Measurements from ENCODE around the gene MBTD1.
A peak's percentile ranks its signal among the peaks of the same experiment; 100 is the strongest.
"Not testable (repeated sequence)": the region's sequence is repeated elsewhere in the genome, so short reads cannot be mapped to it uniquely, and the experiment has no call there.

The MBTD1 gene

DNA sequence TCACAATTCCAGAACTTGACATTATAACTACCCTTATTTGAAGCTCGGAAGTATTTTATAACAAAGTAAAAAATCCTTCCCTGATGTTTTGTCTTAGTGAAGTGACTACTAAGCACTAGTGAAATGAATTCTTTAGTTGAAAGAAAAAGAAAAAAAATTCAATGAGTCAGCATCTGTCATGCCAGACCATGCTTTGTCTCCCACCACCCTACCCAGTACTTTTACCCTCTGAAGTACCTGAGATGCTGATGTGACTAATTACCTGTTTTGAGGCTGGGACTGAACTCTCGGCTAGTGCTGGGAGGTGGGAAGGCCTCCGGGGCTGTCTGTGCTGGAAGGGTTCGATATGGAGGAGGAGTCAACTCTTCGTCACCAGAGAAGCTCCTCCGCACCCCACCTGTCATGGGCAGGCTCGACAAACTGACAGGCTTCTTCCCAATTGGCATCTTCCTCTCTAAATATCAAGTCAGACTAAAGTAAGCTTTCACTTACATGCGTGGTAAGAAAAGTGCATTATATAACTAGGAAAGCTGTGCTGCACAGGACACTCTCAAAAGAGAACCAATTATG, 74.0 kb downstream of the MBTD1 start:
- no peak for DNase-seq

DNA sequence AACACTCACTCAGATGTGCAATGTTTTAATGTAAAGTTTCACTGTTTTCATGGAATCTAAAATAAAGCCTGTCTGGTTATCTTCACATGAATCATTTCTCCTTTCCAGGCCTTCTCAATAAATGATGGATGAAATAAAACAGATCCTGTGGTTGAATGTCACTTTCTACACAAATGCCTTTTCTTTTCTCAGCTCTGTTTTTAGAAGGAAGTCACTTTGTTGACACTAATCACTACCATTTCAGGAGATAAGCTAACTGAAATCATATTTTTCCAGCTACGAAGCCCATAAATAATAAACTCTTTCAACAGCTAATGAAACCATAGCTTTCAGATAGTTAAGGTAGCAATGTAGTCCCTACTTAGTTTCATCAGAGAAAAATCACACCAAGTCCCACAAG, 75.7 kb downstream of the MBTD1 start:
- no peak for DNase-seq

DNA sequence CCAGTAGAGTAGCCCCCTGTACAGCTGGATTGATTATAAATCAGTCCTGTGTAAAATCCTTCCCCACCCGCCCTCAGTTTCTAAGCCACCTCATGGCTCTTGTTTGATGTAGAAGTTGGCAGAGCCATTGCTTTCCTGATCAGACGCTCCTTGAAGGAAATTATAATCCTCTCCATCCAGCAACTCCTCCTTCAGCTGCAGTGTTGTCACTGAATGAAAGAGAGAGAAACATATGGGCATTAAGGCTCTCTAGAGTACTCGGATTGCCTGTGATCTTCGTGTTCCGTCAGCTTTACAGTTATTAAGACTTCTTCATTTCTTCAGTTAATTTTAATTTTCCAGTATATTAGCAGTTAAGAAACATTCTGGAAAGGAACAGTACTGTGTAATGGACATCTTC, 79.4 kb downstream of the MBTD1 start:
- peak; percentile 9 for DNase-seq

DNA sequence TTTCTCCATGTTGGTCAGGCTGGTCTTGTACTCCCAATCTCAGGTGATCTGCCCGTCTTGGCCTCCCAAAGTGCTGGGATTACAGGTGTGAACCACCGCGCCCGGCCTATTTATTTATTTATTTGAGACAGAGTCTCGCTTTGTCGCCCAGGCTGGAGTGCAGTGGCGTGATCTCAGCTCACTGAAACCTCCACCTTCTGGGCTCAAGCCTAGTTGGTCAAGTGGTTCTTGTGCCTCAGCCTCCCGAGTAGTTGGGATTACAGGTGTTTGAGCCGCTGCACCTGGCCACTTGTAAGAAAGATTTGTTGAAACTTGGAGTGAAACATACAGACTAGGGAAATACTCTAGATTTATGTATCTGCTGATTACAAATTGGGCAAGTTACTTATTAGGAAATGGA, 87.8 kb downstream of the MBTD1 start:
- DNase-seq, result not testable (repeated sequence)

DNA sequence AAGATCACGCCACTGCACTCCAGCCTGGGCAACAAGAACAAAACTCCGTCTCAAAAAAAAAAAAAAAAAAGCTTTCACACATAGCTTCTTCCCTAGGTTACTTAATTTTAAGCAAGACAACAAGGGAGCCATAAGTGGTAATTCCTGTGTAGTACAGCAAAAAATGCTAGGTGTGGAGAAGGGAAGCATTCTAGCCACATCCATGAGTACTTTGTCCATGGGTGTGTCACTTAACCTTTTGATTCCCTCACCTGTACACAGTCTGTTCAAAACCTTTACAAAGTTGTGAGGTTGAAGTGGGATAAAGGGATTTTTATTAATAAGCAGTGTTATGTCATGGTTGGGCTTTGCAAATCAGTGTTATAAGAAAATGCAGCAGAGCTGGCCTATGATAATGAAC, 89.1 kb downstream of the MBTD1 start:
- DNase-seq, result no peak

DNA sequence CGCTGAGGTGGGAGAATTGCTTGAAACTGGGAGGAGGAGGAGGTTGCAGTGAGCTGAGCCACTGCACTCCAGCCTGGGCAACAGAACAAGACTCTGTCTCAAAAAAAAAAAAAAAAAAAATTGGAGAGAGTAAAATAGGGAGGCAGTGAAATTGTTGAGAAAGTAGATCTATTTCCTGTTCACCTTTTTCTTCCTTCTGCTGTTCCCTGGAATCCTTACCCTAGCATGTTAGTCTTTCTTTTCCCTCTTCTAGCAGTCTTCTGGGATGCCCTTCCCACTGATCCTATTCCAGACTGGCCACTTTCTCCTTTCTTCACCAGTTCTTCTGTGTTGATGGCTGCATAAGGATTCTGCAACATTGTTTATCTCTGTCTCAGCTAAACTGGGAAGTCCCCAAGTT, 90.5 kb downstream of the MBTD1 start:
- DNase-seq, result no peak

DNA sequence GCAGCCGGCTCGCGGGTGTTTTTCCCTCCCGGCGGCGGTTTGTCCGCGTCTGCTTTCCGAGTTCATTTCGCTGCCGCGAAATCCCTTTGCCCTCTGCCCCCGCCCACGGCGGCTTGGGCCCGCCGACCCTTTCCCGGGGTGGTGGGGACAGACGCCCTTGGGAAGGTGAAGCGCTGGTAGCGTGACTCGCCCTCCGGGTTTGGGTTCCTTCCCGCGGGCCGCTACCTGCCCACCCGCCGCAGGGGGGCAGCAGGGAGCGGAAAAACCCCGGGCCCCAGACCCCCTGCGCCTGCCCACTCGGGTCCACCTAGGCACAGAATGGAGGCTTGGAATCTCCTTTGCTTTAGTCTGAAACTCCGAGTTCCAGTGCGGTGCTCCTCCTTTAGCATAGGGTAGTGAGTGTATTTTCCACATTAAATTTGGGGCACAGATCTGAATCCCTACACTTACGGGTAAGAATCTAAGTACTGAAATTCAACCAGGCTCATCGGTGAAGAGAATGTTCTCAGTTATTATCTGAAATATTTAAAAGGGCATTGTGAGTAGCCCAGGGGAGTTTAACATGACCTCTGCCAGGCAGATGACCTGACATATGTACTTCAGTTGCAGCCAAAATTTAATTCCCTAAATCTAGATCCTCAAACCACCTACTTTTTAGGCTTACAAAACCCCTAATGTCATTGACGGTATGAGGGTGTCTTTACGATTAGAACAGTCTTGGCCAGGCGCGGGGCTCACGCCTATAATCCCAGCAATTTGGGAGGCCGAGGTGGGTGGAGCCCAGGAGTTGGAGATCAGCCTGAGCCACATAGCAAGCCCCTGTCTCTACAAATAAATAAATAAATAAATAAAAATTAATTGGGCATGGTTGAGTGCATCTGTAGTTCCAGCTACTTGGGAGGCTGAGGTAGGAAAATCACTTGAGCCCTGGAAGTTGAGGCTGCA, 92.6 kb downstream of the MBTD1 start:
- peak; percentile 92 for DNase-seq

DNA sequence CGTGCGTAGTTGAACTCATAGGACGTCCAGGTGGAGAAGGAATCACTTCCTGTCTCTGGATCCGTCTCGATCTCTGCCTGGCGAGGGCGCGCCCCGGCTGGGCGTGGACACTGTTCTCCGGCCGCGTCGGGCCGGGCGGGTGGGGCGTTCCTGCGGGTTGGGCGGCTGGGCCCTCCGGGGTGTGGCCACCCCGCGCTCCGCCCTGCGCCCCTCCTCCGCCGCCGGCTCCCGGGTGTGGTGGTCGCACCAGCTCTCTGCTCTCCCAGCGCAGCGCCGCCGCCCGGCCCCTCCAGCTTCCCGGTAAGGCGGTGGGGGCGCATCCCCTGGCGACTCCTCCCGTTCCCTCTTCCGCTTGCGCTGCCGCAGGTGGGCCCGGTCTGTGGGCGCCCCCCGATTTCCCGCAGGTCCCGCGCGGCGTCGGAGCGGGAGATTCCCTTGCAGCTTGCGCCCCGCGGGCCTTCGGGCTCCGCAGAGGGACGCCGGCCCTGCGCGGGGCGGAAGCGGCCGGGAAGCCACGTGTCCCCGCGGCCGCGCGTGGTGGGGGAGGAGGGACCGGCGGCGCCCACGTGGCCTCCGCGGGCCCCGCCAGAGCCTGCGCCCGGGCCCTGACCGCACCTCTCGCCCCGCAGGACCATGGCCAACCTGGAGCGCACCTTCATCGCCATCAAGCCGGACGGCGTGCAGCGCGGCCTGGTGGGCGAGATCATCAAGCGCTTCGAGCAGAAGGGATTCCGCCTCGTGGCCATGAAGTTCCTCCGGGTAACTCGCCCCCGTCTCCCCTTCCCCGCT, 93.5 kb downstream of the MBTD1 start, which contains the start of gene NME2:
Gene NME2, plus strand, starts transcription at position 214 of the 789 bp plus-strand sequence. Its CDS starts 420 bp downstream, at position 634.
- peak; percentile 94 for DNase-seq

DNA sequence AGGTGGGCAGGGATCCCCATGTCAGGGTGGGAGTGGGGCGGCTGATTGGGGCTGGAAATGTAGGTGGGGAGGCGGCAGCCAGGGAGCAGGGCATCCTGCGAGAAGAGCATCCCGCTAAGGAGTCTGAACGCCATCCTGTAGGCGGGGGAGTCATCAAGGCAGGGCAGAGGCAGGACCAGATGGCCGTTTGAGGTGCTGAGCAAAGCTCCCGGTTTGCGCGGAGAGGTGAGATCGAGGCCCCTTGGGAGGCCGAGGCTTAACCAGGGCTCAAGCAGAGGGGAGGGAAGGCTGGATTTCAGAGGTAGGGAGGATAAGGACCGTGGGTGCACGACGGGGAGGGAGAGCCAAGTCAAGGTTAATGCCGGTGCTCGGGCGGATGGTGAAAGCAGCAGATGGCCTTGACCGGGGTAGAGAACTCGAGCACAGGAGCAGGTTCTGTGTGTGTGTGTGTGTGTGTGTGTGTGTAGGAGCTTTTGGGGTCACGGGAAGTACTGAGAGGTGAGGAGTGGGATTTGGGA, 94.1 kb downstream of the MBTD1 start:
- DNase-seq, result no peak

DNA sequence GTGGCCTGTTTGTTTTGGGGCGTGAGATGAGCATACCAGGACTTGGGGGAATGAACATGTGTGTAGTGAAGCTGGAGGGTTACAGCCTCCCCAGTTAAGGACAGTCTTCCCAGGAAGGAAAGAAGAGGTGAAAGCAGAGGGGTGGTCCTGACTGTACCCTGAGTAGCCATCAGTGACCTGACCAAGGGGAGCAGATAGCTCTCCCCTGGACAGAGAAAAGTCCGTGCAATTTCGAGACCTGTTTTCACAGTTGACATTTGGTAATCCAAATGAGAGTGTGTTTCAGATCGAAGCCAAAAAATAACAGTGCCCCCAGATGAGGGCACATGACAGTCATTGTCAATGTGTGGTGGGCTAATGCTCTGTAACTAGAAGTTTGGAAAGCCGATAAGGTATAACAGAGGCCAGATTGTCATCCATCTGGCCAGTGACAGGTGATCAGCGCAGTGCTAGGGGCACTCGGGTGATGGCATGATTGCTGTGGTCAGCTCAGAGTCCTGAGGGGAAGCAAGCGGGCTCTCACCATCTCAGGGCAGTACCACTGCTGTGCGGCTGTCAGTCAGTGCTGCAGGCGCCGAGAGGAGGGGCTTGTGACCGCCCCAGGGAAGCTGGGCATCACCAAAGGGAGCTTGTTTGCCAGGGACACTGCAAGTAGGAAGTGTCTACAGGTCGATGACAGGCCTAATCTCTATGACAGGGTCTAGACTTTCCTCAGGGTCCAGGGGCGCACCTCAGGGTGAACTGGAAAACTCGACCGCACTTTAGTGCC, 94.8 kb downstream of the MBTD1 start:
- peak; percentile 52 for DNase-seq

DNA sequence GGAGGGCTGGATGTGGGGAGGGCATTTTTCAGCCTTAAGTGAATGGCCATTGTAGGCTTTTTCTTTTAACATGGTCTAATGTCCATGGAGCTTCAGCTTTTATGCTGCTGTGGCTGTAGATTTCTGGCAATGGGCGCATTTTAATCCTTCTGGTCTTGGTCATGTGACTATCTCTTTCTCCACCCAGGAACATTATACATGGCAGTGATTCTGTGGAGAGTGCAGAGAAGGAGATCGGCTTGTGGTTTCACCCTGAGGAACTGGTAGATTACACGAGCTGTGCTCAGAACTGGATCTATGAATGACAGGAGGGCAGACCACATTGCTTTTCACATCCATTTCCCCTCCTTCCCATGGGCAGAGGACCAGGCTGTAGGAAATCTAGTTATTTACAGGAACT, 98.3 kb downstream of the MBTD1 start:
- peak; percentile 17 for DNase-seq

DNA sequence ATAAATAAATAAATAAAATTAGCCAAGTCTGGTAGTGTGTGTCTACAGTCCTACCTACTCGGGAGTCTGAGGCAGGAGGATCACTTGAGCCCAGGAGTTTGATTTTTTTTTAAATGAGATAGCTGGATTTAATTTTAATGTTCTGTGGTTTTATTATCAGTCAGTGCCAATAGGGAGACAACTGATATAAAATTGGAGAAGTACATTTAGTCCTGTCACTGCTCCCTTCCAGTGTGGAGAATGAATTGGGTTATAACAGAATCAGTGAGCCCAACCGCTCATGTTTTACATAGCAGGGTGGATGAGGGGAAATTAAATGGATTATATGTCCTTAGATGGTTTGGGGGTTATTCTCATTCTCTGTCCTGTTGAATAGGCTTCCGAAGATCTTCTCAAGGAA, 100.2 kb downstream of the MBTD1 start:
- DNase-seq, result no peak

DNA sequence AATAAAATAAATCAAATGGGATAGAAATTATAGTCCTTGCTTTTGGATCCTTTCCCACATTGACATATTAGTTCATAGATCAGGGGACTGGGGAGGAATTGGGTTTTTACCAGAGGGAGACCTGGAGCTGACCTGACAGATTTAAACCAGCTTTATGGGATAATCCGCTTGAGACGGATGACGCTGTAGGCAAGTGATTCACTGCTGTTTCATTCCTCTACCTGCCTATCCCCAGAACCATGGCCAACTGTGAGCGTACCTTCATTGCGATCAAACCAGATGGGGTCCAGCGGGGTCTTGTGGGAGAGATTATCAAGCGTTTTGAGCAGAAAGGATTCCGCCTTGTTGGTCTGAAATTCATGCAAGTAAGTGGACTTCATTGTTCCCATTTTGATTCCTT, 104.4 kb downstream of the MBTD1 start:
- DNase-seq, result no peak

DNA sequence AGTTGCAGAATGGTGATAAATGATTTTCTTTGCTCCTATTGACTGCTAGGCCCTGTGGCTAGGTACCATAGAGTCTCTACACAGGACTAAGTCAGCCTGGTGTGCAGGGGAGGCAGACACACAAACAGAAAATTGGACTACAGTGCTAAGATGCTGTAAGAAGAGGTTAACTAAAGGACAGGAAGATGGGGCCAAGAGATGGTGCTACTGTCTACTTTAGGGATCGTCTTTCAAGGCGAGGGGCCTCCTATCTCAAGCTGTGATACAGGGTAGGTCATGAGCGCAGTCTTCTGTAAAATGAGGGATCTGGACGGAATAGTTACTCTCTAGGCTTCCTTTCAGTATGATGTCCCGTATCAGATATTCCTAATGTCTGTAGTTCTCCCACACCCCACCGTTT, 105.7 kb downstream of the MBTD1 start:
- DNase-seq, result no peak

DNA sequence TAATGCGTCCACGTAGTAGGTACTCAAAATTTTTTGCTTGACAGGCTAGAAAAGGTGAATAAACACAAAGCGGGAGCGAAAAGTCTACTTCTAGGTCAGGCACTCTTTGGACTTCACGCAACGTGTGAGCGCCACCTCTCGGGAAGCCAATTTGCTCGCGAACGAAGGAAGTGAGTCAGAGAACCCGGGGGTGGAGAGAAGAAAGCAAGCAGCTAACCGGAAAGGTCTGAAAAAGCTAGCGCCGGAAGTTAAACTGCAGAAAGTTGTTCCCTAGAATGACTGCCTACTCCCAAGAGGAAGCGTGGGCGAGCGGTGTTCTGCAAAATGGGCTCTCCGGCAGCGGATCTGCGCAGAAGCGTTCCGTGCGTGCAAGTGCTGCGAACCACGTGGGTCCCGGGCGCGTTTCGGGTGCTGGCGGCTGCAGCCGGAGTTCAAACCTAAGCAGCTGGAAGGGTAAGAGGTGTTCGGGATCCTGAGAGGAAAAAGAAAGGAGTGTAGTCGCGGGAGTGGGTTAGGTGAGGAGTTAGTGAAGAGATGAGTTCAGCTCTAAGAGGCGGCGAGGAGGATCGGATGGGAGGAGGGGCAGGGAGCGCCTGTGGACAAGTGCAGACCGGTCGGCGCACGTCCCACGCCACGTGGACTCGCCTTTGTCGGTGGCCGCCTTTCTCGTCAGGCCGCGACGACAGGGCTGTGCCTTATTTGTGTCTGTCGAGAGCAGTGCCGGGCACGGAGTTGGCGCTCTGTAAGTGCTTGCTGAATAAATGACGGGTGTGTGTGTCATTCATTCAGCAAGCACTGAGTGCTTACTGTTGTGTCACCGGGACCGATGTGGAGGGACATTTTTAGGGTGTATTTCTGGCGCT, 106.4 kb downstream of the MBTD1 start, which contains the start of gene NME1:
Gene NME1, plus strand, starts transcription at position 350 of the 863 bp plus-strand sequence. CDS start 2,096 bp downstream, outside the sequence.
- DNase-seq, result peak; percentile 100

DNA sequence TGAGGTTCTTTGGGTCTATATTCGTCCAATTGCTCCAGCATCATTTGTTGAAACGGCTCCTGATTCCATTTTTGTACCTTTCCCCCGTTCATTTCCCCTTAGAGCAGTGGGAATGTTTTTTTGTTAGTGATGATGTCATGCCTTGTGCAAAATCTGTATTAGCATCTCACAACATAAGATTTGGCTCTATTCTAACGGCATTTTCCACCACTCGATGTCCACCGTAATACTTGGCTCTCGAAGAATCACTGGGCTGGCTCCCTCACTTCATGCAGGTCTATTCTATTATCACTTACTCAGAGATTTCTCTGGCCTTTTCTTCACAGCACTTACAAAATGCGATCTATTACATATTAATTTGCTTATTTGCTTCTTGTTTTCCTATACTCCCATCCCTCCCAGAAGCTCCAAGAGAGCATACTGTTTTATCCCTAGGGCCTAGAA, 107.1 kb downstream of the MBTD1 start:
- no peak for DNase-seq

DNA sequence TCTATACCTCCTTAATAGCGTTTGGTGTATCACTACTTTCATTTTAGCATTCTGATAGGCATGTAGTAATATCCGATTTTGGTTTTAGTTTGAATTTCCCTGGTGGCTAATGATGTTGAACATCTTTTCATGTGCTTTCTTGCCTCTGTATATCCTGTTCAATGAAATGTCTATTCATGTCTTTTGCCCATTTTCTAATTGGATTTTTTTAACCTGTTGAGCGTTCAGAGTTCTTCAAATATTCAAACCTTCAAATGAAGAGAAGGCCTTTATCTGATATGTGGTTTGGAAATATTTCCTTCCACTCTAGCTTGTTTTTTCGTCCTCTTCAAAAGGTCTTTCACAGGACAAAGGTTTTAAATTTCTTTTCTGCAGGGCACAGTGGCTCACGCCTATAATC, 108.9 kb downstream of the MBTD1 start:
- DNase-seq, result no peak

DNA sequence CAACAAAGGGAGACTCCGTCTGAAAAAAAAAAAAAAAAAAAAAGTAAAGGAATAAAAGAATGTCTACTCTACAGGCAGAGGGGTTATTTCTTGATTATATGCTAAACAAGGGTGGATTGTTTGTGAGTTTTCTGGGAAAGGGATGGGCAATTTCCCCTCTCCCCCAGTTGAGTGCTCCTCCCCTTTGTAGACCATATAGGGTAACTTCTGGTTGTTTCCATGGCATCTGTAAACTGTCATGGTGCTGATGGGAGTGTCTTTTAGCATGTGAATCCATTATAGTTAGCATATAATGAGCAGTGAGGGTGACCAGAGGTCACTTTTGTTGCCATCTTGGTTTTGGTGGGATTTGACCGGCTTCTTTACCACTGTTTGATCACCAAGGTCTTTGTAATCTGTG, 110.7 kb downstream of the MBTD1 start:
- no peak for DNase-seq

DNA sequence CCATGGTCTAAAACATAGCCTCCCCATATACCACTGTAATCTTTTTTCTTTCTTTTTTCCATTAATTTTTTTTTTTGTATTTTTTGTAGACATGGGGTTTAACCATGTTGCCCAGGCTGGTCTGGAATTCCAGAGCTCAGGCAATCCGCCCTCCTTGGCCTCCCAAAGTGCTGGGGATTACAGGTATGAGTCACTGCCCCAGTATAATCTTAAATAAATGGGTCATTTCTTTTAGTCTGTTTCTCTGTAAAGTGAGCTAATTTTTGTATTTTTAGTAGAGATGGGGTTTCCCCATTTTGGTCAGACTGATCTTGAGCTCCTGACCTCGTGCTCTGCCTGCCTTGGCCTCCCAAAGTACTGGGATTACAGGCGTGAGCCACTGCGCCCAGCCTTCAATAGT, 112.2 kb downstream of the MBTD1 start:
- no peak for DNase-seq

DNA sequence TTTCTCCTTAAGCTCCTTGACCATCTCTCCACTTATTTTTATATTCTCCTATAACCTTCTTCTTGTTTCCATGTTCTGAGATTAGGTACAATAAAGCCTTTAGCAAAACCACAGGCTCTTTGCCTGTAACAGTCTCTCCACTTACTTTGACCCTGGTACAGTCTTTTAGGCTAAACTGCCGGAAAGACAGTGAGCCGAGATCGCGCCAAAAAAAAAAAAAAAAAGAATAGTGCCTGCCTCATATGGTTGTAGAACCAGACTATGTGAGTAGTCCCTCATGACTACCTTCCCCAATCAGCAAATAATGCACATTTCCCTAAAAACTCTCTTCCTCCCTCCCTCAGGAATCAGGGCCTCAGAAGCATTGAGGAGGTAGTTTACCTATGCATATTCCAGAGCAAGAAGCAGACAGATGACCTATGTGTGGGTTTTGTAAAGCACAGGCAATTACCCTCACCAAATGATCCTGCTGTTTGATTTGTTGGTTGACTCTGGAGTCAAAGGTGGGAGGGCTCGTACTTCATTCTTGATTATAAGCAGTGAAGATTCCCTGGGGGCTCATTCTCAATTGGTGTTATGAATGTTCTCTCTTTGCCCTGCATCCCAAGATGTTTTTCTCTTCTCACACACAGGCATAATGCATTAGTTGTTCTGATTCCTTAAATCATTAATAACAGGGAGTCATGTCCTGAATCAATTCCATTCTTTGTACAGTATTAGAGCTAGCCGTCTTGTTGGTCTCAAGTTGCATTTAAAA, 115.4 kb downstream of the MBTD1 start:
- no peak for DNase-seq

DNA sequence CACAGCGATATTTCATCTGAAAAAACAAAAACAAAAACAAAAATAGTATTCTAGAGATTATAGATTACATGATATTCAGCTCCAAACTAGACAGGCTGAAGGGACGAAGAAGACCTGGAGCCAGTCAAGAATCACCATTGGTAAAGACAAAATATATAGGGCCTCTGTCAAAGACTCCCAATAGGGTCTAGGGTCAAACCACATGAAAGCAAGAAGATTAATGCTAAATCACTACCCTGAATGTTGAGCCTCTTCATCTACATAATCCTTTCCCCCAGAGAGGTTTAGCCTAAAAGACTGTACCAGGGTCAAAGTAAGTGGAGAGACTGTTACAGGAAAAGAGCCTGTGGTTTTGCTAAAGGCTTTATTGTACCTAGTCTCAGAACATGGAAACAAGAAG, 117.3 kb downstream of the MBTD1 start:
- no peak for DNase-seq

Measured in activated CD8-positive, alpha-beta memory T cell treated with anti-CD3 and anti-CD28 coated beads for 24 hours (primary cell).